Non-pigmented ciliary epithelial cell (primary cell): ENCODE results near the gene KIFAP3.
"Not testable (repeated sequence)": the region's sequence is repeated elsewhere in the genome, so short reads cannot be mapped to it uniquely, and the experiment has no call there.

ENCODE experiments used
- DNase-seq: peaks from one replicate; pipeline ENCODE4 v3.0.0-alpha.2; 2010; ENCODE audit warnings: low read depth

Gene KIFAP3

GRCh38 chr1:169924063-169924462, 150.4 kb downstream of the KIFAP3 start:
- DNase-seq = no peak

GRCh38 chr1:169921080-169921479, 153.4 kb downstream of the KIFAP3 start:
- DNase-seq = no peak

GRCh38 chr1:169918927-169919326, 155.6 kb downstream of the KIFAP3 start:
- DNase-seq = no peak

GRCh38 chr1:169918220-169918619, 156.3 kb downstream of the KIFAP3 start:
- not testable (repeated sequence) for DNase-seq

GRCh38 chr1:169915150-169915549, 159.3 kb downstream of the KIFAP3 start:
- DNase-seq = no peak

GRCh38 chr1:169914531-169914930, 160.0 kb downstream of the KIFAP3 start:
- peak; percentile 17 for DNase-seq

GRCh38 chr1:169909499-169909898, 165.0 kb downstream of the KIFAP3 start:
- no peak for DNase-seq

- no peak for DNase-seq
Measured at GRCh38 chr1:169906938-169907337, 167.6 kb downstream of the KIFAP3 start.

GRCh38 chr1:169904834-169905233, 169.7 kb downstream of the KIFAP3 start:
- DNase-seq = no peak

GRCh38 chr1:169902751-169903150, 171.7 kb downstream of the KIFAP3 start:
- no peak for DNase-seq

- DNase-seq = no peak
Measured at GRCh38 chr1:169901115-169901514, 173.4 kb downstream of the KIFAP3 start.

- DNase-seq = no peak
Measured at GRCh38 chr1:169900571-169900970, 173.9 kb downstream of the KIFAP3 start.

GRCh38 chr1:169899519-169900217, 174.8 kb downstream of the KIFAP3 start:
- no peak for DNase-seq

- no peak for DNase-seq
Measured at GRCh38 chr1:169896013-169896412, 178.5 kb downstream of the KIFAP3 start.

GRCh38 chr1:169894424-169895145, 179.9 kb downstream of the KIFAP3 start:
- no peak for DNase-seq

GRCh38 chr1:169893645-169894423, 180.7 kb downstream of the KIFAP3 start, which contains the start of gene SCYL3:
SCYL3 (minus strand) TSS chr1:169893896; CDS start chr1:169888840, 5,056 bp downstream.
- peak; percentile 93 for DNase-seq

- DNase-seq = no peak
Measured at GRCh38 chr1:169892927-169893644, 181.4 kb downstream of the KIFAP3 start.

GRCh38 chr1:169892176-169892926, 182.1 kb downstream of the KIFAP3 start:
- no peak for DNase-seq

GRCh38 chr1:169891539-169891885, 183.0 kb downstream of the KIFAP3 start:
- no peak for DNase-seq

- DNase-seq = no peak
Measured at GRCh38 chr1:169890761-169891538, 183.5 kb downstream of the KIFAP3 start.

- DNase-seq = no peak
Measured at GRCh38 chr1:169889871-169890270, 184.6 kb downstream of the KIFAP3 start.
